Neuronal stem cell (in vitro differentiated cells): Measurements from ENCODE around the gene SEC62.

Experiments used
- DNase-seq: peaks from one replicate; pipeline ENCODE4 v3.0.0-alpha.2; 2013; ENCODE audit warnings: low spot score
- H2AFZ ChIP-seq: one replicate; pipeline ENCODE4 v1.6.1; 2013; ENCODE audit warnings: mild to moderate bottlenecking, low read length, inconsistent platforms
- H2AK5ac ChIP-seq: 2 replicates; pipeline ENCODE4 v1.6.1; 2013; ENCODE audit warnings: low read depth, mild to moderate bottlenecking, inconsistent platforms, low read length, moderate library complexity, mixed read lengths
- H2BK120ac ChIP-seq: 2 replicates; pipeline ENCODE4 v1.6.1; 2013; ENCODE audit warnings: low read depth, mild to moderate bottlenecking, inconsistent platforms, low read length, moderate library complexity, mixed read lengths
- H2BK12ac ChIP-seq: one replicate; pipeline ENCODE4 v1.6.1; 2013; ENCODE audit warnings: low read length, inconsistent platforms
- H2BK15ac ChIP-seq: 2 replicates; pipeline ENCODE4 v1.6.1; 2013; ENCODE audit warnings: mild to moderate bottlenecking, low read length, inconsistent platforms, mixed read lengths
- H2BK5ac ChIP-seq: one replicate; pipeline ENCODE4 v1.6.1; 2013; ENCODE audit warnings: inconsistent platforms, mild to moderate bottlenecking, low read length, moderate library complexity
- H3K14ac ChIP-seq: one replicate; pipeline ENCODE4 v1.6.1; 2013; ENCODE audit warnings: low read length, inconsistent platforms
- H3K18ac ChIP-seq: 2 replicates; pipeline ENCODE4 v1.6.1; 2013; ENCODE audit warnings: low read length, inconsistent platforms
- H3K23ac ChIP-seq: 2 replicates; pipeline ENCODE4 v1.6.1; 2013; ENCODE audit warnings: low read depth, mild to moderate bottlenecking, mixed read lengths, low read length, inconsistent platforms; ENCODE audit not compliant: poor library complexity
- H3K27ac ChIP-seq: replicated peaks from 3 replicates; pipeline ENCODE4 v1.5.1; 2013; ENCODE audit warnings: low read length, inconsistent platforms
- H3K27me3 ChIP-seq, 3 experiments: 2 replicates each; pipeline ENCODE4 v1.6.1; 2013; ENCODE audit warnings: low read length in 3 of 3, mild to moderate bottlenecking in 2 of 3, inconsistent platforms in 1 of 3, low read depth in 1 of 3, mixed read lengths in 1 of 3, moderate library complexity in 1 of 3; ENCODE audit not compliant: control insufficient read depth in 3 of 3, insufficient read depth in 3 of 3
- H3K36me3 ChIP-seq, 2 donors: replicated peaks in 1 of 2; 2 replicates each; pipeline ENCODE4 v1.6.1; 2013; ENCODE audit warnings: low read length in 2 of 2; ENCODE audit not compliant: control insufficient read depth in 2 of 2, insufficient read depth in 2 of 2
- H3K4ac ChIP-seq: 2 replicates; pipeline ENCODE4 v1.6.1; 2013; ENCODE audit warnings: inconsistent platforms, mild to moderate bottlenecking, low read length, moderate library complexity
- H3K4me1 ChIP-seq, 2 donors: 1 replicate in 1 of 2; 2 replicates in 1 of 2; pipeline ENCODE4 v1.6.1; 2013; ENCODE audit warnings: low read length in 2 of 2, low read depth in 1 of 2; ENCODE audit not compliant: control insufficient read depth in 2 of 2, insufficient read depth in 1 of 2
- H3K4me2 ChIP-seq: one replicate; pipeline ENCODE4 v1.6.1; 2013; ENCODE audit warnings: mild to moderate bottlenecking, low read length, inconsistent platforms; ENCODE audit not compliant: insufficient read depth, poor library complexity, severe bottlenecking
- H3K4me3 ChIP-seq, 2 donors: 2 replicates each; pipeline ENCODE4 v1.5.1; 2013; ENCODE audit warnings: low read length in 2 of 2, mild to moderate bottlenecking in 2 of 2, inconsistent platforms in 1 of 2, moderate library complexity in 1 of 2
- H3K79me1 ChIP-seq: one replicate; pipeline ENCODE4 v1.6.1; 2013; ENCODE audit warnings: low read depth, mild to moderate bottlenecking, inconsistent platforms, low read length, moderate library complexity
- H3K9ac ChIP-seq: one replicate; pipeline ENCODE4 v1.6.1; 2013; ENCODE audit warnings: mild to moderate bottlenecking, low read depth, low read length, inconsistent platforms; ENCODE audit not compliant: poor library complexity
- H3K9me3 ChIP-seq, 2 donors: replicated peaks in 1 of 2; 2 replicates each; pipeline versions ENCODE3 to v1.6.1; 2013; ENCODE audit warnings: low read length in 2 of 2, mild to moderate bottlenecking in 2 of 2, inconsistent platforms in 1 of 2, low read depth in 1 of 2, mixed read lengths in 1 of 2, moderate library complexity in 1 of 2; ENCODE audit not compliant: control insufficient read depth in 2 of 2, insufficient read depth in 1 of 2
- H4K8ac ChIP-seq: one replicate; pipeline ENCODE4 v1.6.1; 2013; ENCODE audit warnings: low read depth, mild to moderate bottlenecking, inconsistent platforms, low read length, moderate library complexity
- H4K91ac ChIP-seq: one replicate; pipeline ENCODE4 v1.6.1; 2013; ENCODE audit warnings: low read length, low read depth, mild to moderate bottlenecking, inconsistent platforms; ENCODE audit not compliant: poor library complexity
- WGBS, 2 donors: extraction: QIAGEN DNeasy Blood & Tissue Kit; methylation state at CpG; one replicate each; pipeline ENCODE4 v1.1.7; 2013; ENCODE audit warnings: missing lambda C conversion rate in 2 of 2, mixed read lengths in 1 of 2; ENCODE audit not compliant: insufficient read length in 2 of 2, insufficient replicate concordance in 1 of 2; ENCODE audit errors: extremely low coverage in 2 of 2; 5-methylcytosine and 5-hydroxymethylcytosine counted together

The SEC62 gene

GRCh38 chr3:170037463-170038433 lies 71.1 kb downstream of the SEC62 start, which contains the start of gene GPR160:
GPR160 (plus strand) TSS chr3:170037995; CDS start chr3:170083973, 45,978 bp downstream.
- WGBS, 2 donors: no CpG with 5 or more reads among the region's 78 CpGs

GRCh38 chr3:170038434-170039110 lies 72.0 kb downstream of the SEC62 start:
- no CpG with 5 or more reads among the region's 51 CpGs for WGBS, 2 donors
- H4K8ac ChIP-seq: no peak overlapping the region
- H2AFZ ChIP-seq: peak overlapping the region; percentile 95
- peaks cover 0 to 57% (median 19%) of the 10 kb centered on the region in 3 experiments for H3K27me3 ChIP-seq
- no peak overlapping the region for H2BK5ac ChIP-seq
- DNase-seq: no peak
- H4K91ac ChIP-seq: no peak overlapping the region
- no peak overlapping the region for H2BK120ac ChIP-seq
- H3K4me2 ChIP-seq: peak overlapping the region; percentile 89
- peaks cover 0 to 6% of the 10 kb centered on the region in 2 donors for H3K4me1 ChIP-seq
- no peak overlapping the region for H3K9ac ChIP-seq
- peak overlapping the region; percentile 51 for H3K14ac ChIP-seq
- H3K4me3 ChIP-seq: peak overlapping the region; percentile 43 to 87
- no peaks in the 10 kb centered on the region for H3K9me3 ChIP-seq
- no peaks in the 10 kb centered on the region for H3K79me1 ChIP-seq
- no peak overlapping the region for H2BK12ac ChIP-seq
- H3K36me3 ChIP-seq: no peaks in the 10 kb centered on the region
- H2AK5ac ChIP-seq: no peak overlapping the region
- no peak overlapping the region for H3K4ac ChIP-seq
- peak overlapping the region; percentile 71 for H3K18ac ChIP-seq
- no peak overlapping the region for H2BK15ac ChIP-seq
- H3K27ac ChIP-seq: no peak overlapping the region
- H3K23ac ChIP-seq: no peak overlapping the region

More at GRCh38 chr3:170037463-170038433, 71.1 kb downstream of the SEC62 start, which contains the start of gene GPR160:
- Histone ChIP-seq H2BK5ac (no peak within 1 kb of the TSS), H3K4me2 (peak within 1 kb of the TSS; percentile 89), H2AFZ (peak within 1 kb of the TSS; percentile 95), H3K14ac (peak within 1 kb of the TSS; percentile 51), H3K4me1 (peaks cover 0 to 6% of the 10 kb centered on the region in 2 donors), H2AK5ac (no peak within 1 kb of the TSS), H2BK15ac (no peak within 1 kb of the TSS), H3K27ac (no peak within 1 kb of the TSS), H3K27me3 (peaks cover 0 to 54% (median 19%) of the 10 kb centered on the region in 3 experiments), H3K18ac (peak within 1 kb of the TSS; percentile 78), H3K4ac (no peak within 1 kb of the TSS), H2BK12ac (peak within 1 kb of the TSS; percentile 8), H3K9ac (peak within 1 kb of the TSS; percentile 80), H3K23ac (no peak within 1 kb of the TSS), H3K9me3 (no peaks in the 10 kb centered on the region), H2BK120ac (no peak within 1 kb of the TSS), H3K4me3 (peak within 1 kb of the TSS; percentile 43 to 87), H3K36me3 (no peaks in the 10 kb centered on the region), H3K79me1 (no peaks in the 10 kb centered on the region), H4K8ac (peak within 1 kb of the TSS; percentile 32), H4K91ac (no peak within 1 kb of the TSS)
- peak; percentile 48 for DNase-seq

- no peaks in the 10 kb centered on the region for H3K79me1 ChIP-seq
- no peaks in the 10 kb centered on the region for H3K36me3 ChIP-seq
- H3K27ac ChIP-seq: no peak overlapping the region
- no peak overlapping the region for H3K18ac ChIP-seq
- peaks cover 0 to 59% (median 19%) of the 10 kb centered on the region in 3 experiments for H3K27me3 ChIP-seq
- DNase-seq: no peak
- no peak overlapping the region for H3K4me3 ChIP-seq
- no peak overlapping the region for H2AK5ac ChIP-seq
- H3K4me2 ChIP-seq: no peak overlapping the region
- no peak overlapping the region for H2AFZ ChIP-seq
- H2BK15ac ChIP-seq: no peak overlapping the region
- H3K14ac ChIP-seq: no peak overlapping the region
- no peaks in the 10 kb centered on the region for H3K9me3 ChIP-seq
- H3K23ac ChIP-seq: no peak overlapping the region
- no peak overlapping the region for H2BK5ac ChIP-seq
- H3K9ac ChIP-seq: no peak overlapping the region
- H2BK12ac ChIP-seq: no peak overlapping the region
- H4K91ac ChIP-seq: no peak overlapping the region
- H2BK120ac ChIP-seq: no peak overlapping the region
- no peak overlapping the region for H3K4ac ChIP-seq
- H3K4me1 ChIP-seq: peaks cover 0 to 6% of the 10 kb centered on the region in 2 donors
- WGBS, 2 donors: no CpG with 5 or more reads among the region's 8 CpGs
- H4K8ac ChIP-seq: no peak overlapping the region
Observed at GRCh38 chr3:170040418-170040817, 73.8 kb downstream of the SEC62 start.

GRCh38 chr3:170043506-170043905 lies 76.9 kb downstream of the SEC62 start:
- Histone ChIP-seq H2BK5ac (no peak overlapping the region), H3K27ac (no peak overlapping the region), H2BK12ac (no peak overlapping the region), H2AFZ (no peak overlapping the region), H3K14ac (no peak overlapping the region), H3K79me1 (no peaks in the 10 kb centered on the region), H3K4me2 (no peak overlapping the region), H3K4me1 (peaks cover 0 to 6% of the 10 kb centered on the region in 2 donors), H3K4ac (no peak overlapping the region), H2BK15ac (no peak overlapping the region), H3K9me3 (no peaks in the 10 kb centered on the region), H3K36me3 (no peaks in the 10 kb centered on the region), H3K23ac (no peak overlapping the region), H4K8ac (no peak overlapping the region), H2AK5ac (no peak overlapping the region), H3K4me3 (no peak overlapping the region), H3K18ac (no peak overlapping the region), H3K9ac (no peak overlapping the region), H2BK120ac (no peak overlapping the region), H3K27me3 (peaks cover 0 to 55% (median 11%) of the 10 kb centered on the region in 3 experiments), H4K91ac (no peak overlapping the region)
- no CpG with 5 or more reads among the region's 7 CpGs for WGBS, 2 donors
- DNase-seq: no peak
